HEK293 (cell line): Measurements from ENCODE around the gene CENPK.

ENCODE experiments used
- GLI4 ChIP-seq: fragments of 450-650 bp; formaldehyde crosslinking; IDR thresholded peaks from 2 replicates; pipeline ENCODE4 v1.5.1; 2016; ENCODE audit warnings: missing biosample characterization, missing genetic modification characterization
- KLF8 ChIP-seq: fragments of 450-650 bp; formaldehyde crosslinking; IDR thresholded peaks from 2 replicates; pipeline ENCODE4 v1.5.1; 2016; ENCODE audit warnings: missing biosample characterization, missing genetic modification characterization
- MZF1 ChIP-seq: fragments of 450-650 bp; formaldehyde crosslinking; IDR thresholded peaks from 2 replicates; pipeline ENCODE4 v1.5.1; 2017; ENCODE audit warnings: missing biosample characterization, missing genetic modification characterization, borderline replicate concordance
- OSR2 ChIP-seq: fragments of 450-650 bp; formaldehyde crosslinking; IDR thresholded peaks from 2 replicates; pipeline ENCODE4 v1.5.1; 2016; ENCODE audit warnings: missing biosample characterization, missing genetic modification characterization
- SALL2 ChIP-seq: fragments of 450-650 bp; formaldehyde crosslinking; IDR thresholded peaks from 2 replicates; pipeline ENCODE4 v1.5.0; 2017; ENCODE audit warnings: missing biosample characterization, mild to moderate bottlenecking, missing genetic modification characterization, borderline replicate concordance
- SP7 ChIP-seq: fragments of 450-650 bp; formaldehyde crosslinking; IDR thresholded peaks from 2 replicates; pipeline ENCODE4 v1.5.1; 2016; ENCODE audit warnings: missing biosample characterization, missing genetic modification characterization
- WT1 ChIP-seq: fragments of 450-650 bp; formaldehyde crosslinking; IDR thresholded peaks from 2 replicates; pipeline ENCODE4 v1.5.1; 2016; ENCODE audit warnings: missing biosample characterization, missing genetic modification characterization
- ZBTB21 ChIP-seq: fragments of 450-650 bp; formaldehyde crosslinking; IDR thresholded peaks from 2 replicates; pipeline ENCODE4 v1.5.1; 2017; ENCODE audit warnings: missing biosample characterization, missing genetic modification characterization
- ZFP37 ChIP-seq: fragments of 450-650 bp; formaldehyde crosslinking; IDR thresholded peaks from 2 replicates; pipeline ENCODE4 v1.5.1; 2016; ENCODE audit warnings: missing biosample characterization, missing genetic modification characterization
- ZNF202 ChIP-seq: fragments of 450-650 bp; formaldehyde crosslinking; IDR thresholded peaks from 2 replicates; pipeline ENCODE4 v1.5.1; 2016; ENCODE audit warnings: missing biosample characterization, missing genetic modification characterization, borderline replicate concordance
- ZNF24 ChIP-seq: fragments of 450-650 bp; formaldehyde crosslinking; IDR thresholded peaks from 2 replicates; pipeline ENCODE4 v1.5.1; 2016; ENCODE audit warnings: missing biosample characterization, missing genetic modification characterization
- ZNF335 ChIP-seq: fragments of 450-650 bp; formaldehyde crosslinking; conservative IDR thresholded peaks from 2 replicates; pipeline ENCODE4 v1.5.1; 2016; ENCODE audit warnings: missing biosample characterization, missing genetic modification characterization
- ZNF366 ChIP-seq: fragments of 450-650 bp; formaldehyde crosslinking; conservative IDR thresholded peaks from 2 replicates; pipeline ENCODE4 v1.5.1; 2016; ENCODE audit warnings: missing biosample characterization, missing genetic modification characterization
- ZNF558 ChIP-seq: fragments of 450-650 bp; formaldehyde crosslinking; IDR thresholded peaks from 2 replicates; pipeline ENCODE4 v1.5.1; 2016; ENCODE audit warnings: missing biosample characterization, missing genetic modification characterization
- ZNF629 ChIP-seq: fragments of 450-650 bp; formaldehyde crosslinking; IDR thresholded peaks from 2 replicates; pipeline ENCODE4 v1.5.1; 2017; ENCODE audit warnings: missing biosample characterization, missing genetic modification characterization
- ZNF658 ChIP-seq: fragments of 450-650 bp; formaldehyde crosslinking; IDR thresholded peaks from 2 replicates; pipeline ENCODE4; 2016; ENCODE audit warnings: missing biosample characterization, missing genetic modification characterization
- ZNF660 ChIP-seq: fragments of 450-650 bp; IDR thresholded peaks from 2 replicates; pipeline ENCODE4 v1.5.1; 2018; ENCODE audit warnings: missing biosample characterization, mild to moderate bottlenecking, missing genetic modification characterization
- ZNF76 ChIP-seq: fragments of 450-650 bp; formaldehyde crosslinking; IDR thresholded peaks from 2 replicates; pipeline ENCODE4; 2016; ENCODE audit warnings: low read depth, missing biosample characterization, missing genetic modification characterization, borderline replicate concordance
- ZXDB ChIP-seq: fragments of 450-650 bp; formaldehyde crosslinking; IDR thresholded peaks from 2 replicates; pipeline ENCODE4 v1.5.1; 2016; ENCODE audit warnings: missing biosample characterization, missing genetic modification characterization
- TF ChIP-seq, protein P1 (sequence below): fragments of 450-650 bp; formaldehyde crosslinking; IDR thresholded peaks from 2 replicates; pipeline ENCODE4 v1.5.1; 2017; ENCODE audit warnings: missing biosample characterization, missing genetic modification characterization
- TF ChIP-seq, protein P2 (sequence below): fragments of 450-650 bp; formaldehyde crosslinking; optimal IDR thresholded peaks from 2 replicates; pipeline ENCODE3; 2016; ENCODE audit warnings: missing biosample characterization, mild to moderate bottlenecking, missing genetic modification characterization
- TF ChIP-seq, protein P3 (sequence below): fragments of 450-650 bp; formaldehyde crosslinking; IDR thresholded peaks from 2 replicates; pipeline ENCODE4 v1.5.1; 2016; ENCODE audit warnings: missing biosample characterization, missing genetic modification characterization, borderline replicate concordance
- TF ChIP-seq, protein P4 (sequence below): fragments of 450-650 bp; formaldehyde crosslinking; IDR thresholded peaks from 2 replicates; pipeline ENCODE4 v1.5.1; 2017; ENCODE audit warnings: missing biosample characterization, missing genetic modification characterization
- TF ChIP-seq, protein P5 (sequence below): fragments of 450-650 bp; formaldehyde crosslinking; IDR thresholded peaks from 2 replicates; pipeline ENCODE4 v1.5.1; 2016; ENCODE audit warnings: missing biosample characterization, missing genetic modification characterization

Gene CENPK

DNA sequence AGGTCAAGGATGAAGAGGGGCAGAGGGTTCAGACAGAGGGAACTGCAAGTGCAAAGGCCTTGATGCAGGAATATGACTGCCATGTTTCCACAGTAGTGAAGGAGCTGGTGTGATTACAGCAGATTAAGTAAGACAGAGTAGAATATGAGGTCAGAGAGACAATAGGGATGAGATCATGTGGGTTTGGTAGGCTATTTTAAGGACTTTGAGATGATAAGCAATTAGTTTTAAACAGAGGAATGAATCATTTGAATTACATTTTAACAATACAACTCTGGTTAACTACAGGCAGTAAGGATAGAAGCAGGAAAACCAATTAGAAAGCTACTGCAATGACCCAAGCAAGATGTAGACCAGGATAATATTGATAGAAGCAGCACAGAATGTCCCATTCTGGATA, 7.7 kb downstream of the CENPK start (continued):
- no peak for TF ChIP-seq MZF1 (tag by site-specific recombination)
- no peak for TF ChIP-seq SALL2 (tag by site-specific recombination)
- TF ChIP-seq, protein P1, sequence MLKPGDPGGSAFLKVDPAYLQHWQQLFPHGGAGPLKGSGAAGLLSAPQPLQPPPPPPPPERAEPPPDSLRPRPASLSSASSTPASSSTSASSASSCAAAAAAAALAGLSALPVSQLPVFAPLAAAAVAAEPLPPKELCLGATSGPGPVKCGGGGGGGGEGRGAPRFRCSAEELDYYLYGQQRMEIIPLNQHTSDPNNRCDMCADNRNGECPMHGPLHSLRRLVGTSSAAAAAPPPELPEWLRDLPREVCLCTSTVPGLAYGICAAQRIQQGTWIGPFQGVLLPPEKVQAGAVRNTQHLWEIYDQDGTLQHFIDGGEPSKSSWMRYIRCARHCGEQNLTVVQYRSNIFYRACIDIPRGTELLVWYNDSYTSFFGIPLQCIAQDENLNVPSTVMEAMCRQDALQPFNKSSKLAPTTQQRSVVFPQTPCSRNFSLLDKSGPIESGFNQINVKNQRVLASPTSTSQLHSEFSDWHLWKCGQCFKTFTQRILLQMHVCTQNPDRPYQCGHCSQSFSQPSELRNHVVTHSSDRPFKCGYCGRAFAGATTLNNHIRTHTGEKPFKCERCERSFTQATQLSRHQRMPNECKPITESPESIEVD (tag by site-specific recombination) = peak; percentile 74
- TF ChIP-seq, protein P2, sequence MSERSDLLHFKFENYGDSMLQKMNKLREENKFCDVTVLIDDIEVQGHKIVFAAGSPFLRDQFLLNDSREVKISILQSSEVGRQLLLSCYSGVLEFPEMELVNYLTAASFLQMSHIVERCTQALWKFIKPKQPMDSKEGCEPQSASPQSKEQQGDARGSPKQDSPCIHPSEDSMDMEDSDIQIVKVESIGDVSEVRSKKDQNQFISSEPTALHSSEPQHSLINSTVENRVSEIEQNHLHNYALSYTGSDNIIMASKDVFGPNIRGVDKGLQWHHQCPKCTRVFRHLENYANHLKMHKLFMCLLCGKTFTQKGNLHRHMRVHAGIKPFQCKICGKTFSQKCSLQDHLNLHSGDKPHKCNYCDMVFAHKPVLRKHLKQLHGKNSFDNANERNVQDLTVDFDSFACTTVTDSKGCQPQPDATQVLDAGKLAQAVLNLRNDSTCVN = no peak
- peak; percentile 42; the same call in 1 of the 2 replicates for TF ChIP-seq ZXDB (tag by site-specific recombination)
- TF ChIP-seq KLF8 = 0 out of 2 replicates have a peak, but pooled peaks have one; percentile 58
- no peak for TF ChIP-seq WT1
- peak; percentile 72; the same call in 1 of the 2 replicates for TF ChIP-seq ZNF24 (tag by site-specific recombination)
- peak; percentile 91 for TF ChIP-seq SP7 (tag by site-specific recombination)
- peak; percentile 6; the same call in 1 of the 2 replicates for TF ChIP-seq ZNF558 (tag by site-specific recombination)
- TF ChIP-seq GLI4 (tag by site-specific recombination) = peak; percentile 36; the same call in 1 of the 2 replicates
- TF ChIP-seq ZBTB21 = peak; percentile 90
- TF ChIP-seq ZNF202 = no peak
- peak; percentile 64 for TF ChIP-seq ZNF335 (tag by site-specific recombination)
- TF ChIP-seq, protein P3, sequence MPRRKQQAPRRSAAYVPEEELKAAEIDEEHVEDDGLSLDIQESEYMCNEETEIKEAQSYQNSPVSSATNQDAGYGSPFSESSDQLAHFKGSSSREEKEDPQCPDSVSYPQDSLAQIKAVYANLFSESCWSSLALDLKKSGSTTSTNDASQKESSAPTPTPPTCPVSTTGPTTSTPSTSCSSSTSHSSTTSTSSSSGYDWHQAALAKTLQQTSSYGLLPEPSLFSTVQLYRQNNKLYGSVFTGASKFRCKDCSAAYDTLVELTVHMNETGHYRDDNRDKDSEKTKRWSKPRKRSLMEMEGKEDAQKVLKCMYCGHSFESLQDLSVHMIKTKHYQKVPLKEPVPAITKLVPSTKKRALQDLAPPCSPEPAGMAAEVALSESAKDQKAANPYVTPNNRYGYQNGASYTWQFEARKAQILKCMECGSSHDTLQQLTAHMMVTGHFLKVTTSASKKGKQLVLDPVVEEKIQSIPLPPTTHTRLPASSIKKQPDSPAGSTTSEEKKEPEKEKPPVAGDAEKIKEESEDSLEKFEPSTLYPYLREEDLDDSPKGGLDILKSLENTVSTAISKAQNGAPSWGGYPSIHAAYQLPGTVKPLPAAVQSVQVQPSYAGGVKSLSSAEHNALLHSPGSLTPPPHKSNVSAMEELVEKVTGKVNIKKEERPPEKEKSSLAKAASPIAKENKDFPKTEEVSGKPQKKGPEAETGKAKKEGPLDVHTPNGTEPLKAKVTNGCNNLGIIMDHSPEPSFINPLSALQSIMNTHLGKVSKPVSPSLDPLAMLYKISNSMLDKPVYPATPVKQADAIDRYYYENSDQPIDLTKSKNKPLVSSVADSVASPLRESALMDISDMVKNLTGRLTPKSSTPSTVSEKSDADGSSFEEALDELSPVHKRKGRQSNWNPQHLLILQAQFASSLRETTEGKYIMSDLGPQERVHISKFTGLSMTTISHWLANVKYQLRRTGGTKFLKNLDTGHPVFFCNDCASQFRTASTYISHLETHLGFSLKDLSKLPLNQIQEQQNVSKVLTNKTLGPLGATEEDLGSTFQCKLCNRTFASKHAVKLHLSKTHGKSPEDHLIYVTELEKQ (tag by site-specific recombination) = peak; percentile 77; the same call in 1 of the 2 replicates
- TF ChIP-seq ZNF76 = peak; percentile 34; the same call in 1 of the 2 replicates
- TF ChIP-seq ZNF366 (tag by site-specific recombination) = peak; percentile 88
- TF ChIP-seq ZFP37 (tag by site-specific recombination) = 0 out of 2 replicates have a peak, but pooled peaks have one; percentile 49
- peak; percentile 97 for TF ChIP-seq ZNF629 (tag by site-specific recombination)
- TF ChIP-seq ZNF660 (tag by site-specific recombination) = peak; percentile 72; the same call in 1 of the 2 replicates
- TF ChIP-seq, protein P4, sequence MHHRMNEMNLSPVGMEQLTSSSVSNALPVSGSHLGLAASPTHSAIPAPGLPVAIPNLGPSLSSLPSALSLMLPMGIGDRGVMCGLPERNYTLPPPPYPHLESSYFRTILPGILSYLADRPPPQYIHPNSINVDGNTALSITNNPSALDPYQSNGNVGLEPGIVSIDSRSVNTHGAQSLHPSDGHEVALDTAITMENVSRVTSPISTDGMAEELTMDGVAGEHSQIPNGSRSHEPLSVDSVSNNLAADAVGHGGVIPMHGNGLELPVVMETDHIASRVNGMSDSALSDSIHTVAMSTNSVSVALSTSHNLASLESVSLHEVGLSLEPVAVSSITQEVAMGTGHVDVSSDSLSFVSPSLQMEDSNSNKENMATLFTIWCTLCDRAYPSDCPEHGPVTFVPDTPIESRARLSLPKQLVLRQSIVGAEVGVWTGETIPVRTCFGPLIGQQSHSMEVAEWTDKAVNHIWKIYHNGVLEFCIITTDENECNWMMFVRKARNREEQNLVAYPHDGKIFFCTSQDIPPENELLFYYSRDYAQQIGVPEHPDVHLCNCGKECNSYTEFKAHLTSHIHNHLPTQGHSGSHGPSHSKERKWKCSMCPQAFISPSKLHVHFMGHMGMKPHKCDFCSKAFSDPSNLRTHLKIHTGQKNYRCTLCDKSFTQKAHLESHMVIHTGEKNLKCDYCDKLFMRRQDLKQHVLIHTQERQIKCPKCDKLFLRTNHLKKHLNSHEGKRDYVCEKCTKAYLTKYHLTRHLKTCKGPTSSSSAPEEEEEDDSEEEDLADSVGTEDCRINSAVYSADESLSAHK = no peak
- no peak for TF ChIP-seq ZNF658 (tag by site-specific recombination)
- TF ChIP-seq, protein P5, sequence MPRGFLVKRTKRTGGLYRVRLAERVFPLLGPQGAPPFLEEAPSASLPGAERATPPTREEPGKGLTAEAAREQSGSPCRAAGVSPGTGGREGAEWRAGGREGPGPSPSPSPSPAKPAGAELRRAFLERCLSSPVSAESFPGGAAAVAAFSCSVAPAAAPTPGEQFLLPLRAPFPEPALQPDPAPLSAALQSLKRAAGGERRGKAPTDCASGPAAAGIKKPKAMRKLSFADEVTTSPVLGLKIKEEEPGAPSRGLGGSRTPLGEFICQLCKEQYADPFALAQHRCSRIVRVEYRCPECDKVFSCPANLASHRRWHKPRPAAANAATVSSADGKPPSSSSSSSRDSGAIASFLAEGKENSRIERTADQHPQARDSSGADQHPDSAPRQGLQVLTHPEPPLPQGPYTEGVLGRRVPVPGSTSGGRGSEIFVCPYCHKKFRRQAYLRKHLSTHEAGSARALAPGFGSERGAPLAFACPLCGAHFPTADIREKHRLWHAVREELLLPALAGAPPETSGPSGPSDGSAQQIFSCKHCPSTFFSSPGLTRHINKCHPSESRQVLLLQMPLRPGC (tag by site-specific recombination) = peak; percentile 92
- TF ChIP-seq OSR2 (tag by site-specific recombination) = peak; percentile 95
